Measurements from ENCODE around the gene ENOX1.

ENOX1 gene

GRCh38 chr13:43631106-43631505 is 155.7 kb downstream of the ENOX1 start:
- no peak for DNase-seq (ENCODE audit: low read depth)
- H3K4me3 ChIP-seq (ENCODE audit: low read depth, low read length) = no peak overlapping the region
- no peak for TF ChIP-seq CTCF (IDR thresholded peaks at IDR 0.05; ENCODE audit: low read depth, low read length, missing control alignments)

GRCh38 chr13:43629691-43630480 is 156.9 kb downstream of the ENOX1 start:
- TF ChIP-seq CTCF (IDR thresholded peaks at IDR 0.05; ENCODE audit: low read depth, low read length, missing control alignments) = no peak
- DNase-seq (ENCODE audit: low read depth) = no peak
- no peak overlapping the region for H3K4me3 ChIP-seq (ENCODE audit: low read depth, low read length)

DNA sequence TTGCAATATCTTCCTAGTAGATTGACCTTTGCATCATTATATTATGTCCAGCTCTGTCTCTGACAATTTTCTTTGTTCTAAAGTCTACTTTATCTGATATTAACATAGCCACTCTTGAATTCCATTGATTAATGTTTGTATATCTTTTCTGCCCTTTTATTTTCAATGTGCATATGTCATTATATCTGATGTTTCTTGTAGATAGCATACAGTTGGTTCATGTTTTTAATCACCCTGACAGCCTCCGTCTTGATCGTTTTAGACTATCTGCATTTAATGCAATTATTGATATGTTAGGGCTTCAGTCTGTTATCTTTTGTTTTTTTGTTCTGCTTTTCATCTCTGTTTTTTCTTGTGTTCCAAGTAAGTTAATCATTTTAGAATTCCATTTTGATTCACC is 159.8 kb downstream of the ENOX1 start:
- H3K4me3 ChIP-seq (ENCODE audit: low read depth, low read length) = no peak overlapping the region
- DNase-seq (ENCODE audit: low read depth) = no peak
- TF ChIP-seq CTCF (IDR thresholded peaks at IDR 0.05; ENCODE audit: low read depth, low read length, missing control alignments) = no peak

- H3K4me3 ChIP-seq (ENCODE audit: low read depth, low read length) = no peak overlapping the region
- no peak for TF ChIP-seq CTCF (IDR thresholded peaks at IDR 0.05; ENCODE audit: low read depth, low read length, missing control alignments)
- DNase-seq (ENCODE audit: low read depth) = no peak
Observed at GRCh38 chr13:43614063-43614462, 172.7 kb downstream of the ENOX1 start.

- no peak overlapping the region for H3K4me3 ChIP-seq (ENCODE audit: low read depth, low read length)
- DNase-seq (ENCODE audit: low read depth) = no peak
- TF ChIP-seq CTCF (IDR thresholded peaks at IDR 0.05; ENCODE audit: low read depth, low read length, missing control alignments) = no peak
Observed at GRCh38 chr13:43611281-43612273, 175.2 kb downstream of the ENOX1 start.

- no peak overlapping the region for H3K4me3 ChIP-seq (ENCODE audit: low read depth, low read length)
- DNase-seq (ENCODE audit: low read depth) = no peak
- no peak for TF ChIP-seq CTCF (IDR thresholded peaks at IDR 0.05; ENCODE audit: low read depth, low read length, missing control alignments)
Observed at GRCh38 chr13:43608400-43609137, 178.2 kb downstream of the ENOX1 start.

Measured in GM12864 (cell line).